HG03280 (cell line): ENCODE measurements around the gene C2orf69.
"Not testable (repeated sequence)": the region's sequence is repeated elsewhere in the genome, so short reads cannot be mapped to it uniquely, and the experiment has no call there.

Experiments used
- ATAC-seq: cut with Tn5 transposase; IDR thresholded peaks from one replicate; pipeline ENCODE4 v1.9.1; 2021; ENCODE audit warnings: mild to moderate bottlenecking, moderate library complexity; ENCODE audit not compliant: unreplicated experiment

Gene C2orf69

GRCh38 chr2:199912553-199913114 is 1.5 kb downstream of the C2orf69 start:
- not testable (repeated sequence) for ATAC-seq

- no peak for ATAC-seq
Measured at GRCh38 chr2:199914372-199914958, 3.4 kb downstream of the C2orf69 start.

- ATAC-seq: no peak
Measured at GRCh38 chr2:199916980-199917379, 5.9 kb downstream of the C2orf69 start.

- ATAC-seq: no peak
Measured at GRCh38 chr2:199922856-199923255, 11.8 kb downstream of the C2orf69 start.

- no peak for ATAC-seq
Measured at GRCh38 chr2:199923924-199924323, 12.8 kb downstream of the C2orf69 start.

- no peak for ATAC-seq
Measured at GRCh38 chr2:199926806-199927205, 15.7 kb downstream of the C2orf69 start.

- no peak for ATAC-seq
Measured at GRCh38 chr2:199928226-199928625, 17.1 kb downstream of the C2orf69 start.

- no peak for ATAC-seq
Measured at GRCh38 chr2:199928626-199929025, 17.5 kb downstream of the C2orf69 start.

- no peak for ATAC-seq
Measured at GRCh38 chr2:199929262-199929661, 18.2 kb downstream of the C2orf69 start.

- no peak for ATAC-seq
Measured at GRCh38 chr2:199932312-199932855, 21.3 kb downstream of the C2orf69 start.

- ATAC-seq: no peak
Measured at GRCh38 chr2:199933466-199933865, 22.4 kb downstream of the C2orf69 start.

GRCh38 chr2:199936554-199936953 is 25.5 kb downstream of the C2orf69 start:
- ATAC-seq: no peak

- no peak for ATAC-seq
Measured at GRCh38 chr2:199940373-199940772, 29.3 kb downstream of the C2orf69 start.

GRCh38 chr2:199943373-199943772 is 32.3 kb downstream of the C2orf69 start:
- no peak for ATAC-seq

GRCh38 chr2:199946196-199946595 is 35.1 kb downstream of the C2orf69 start:
- no peak for ATAC-seq

- no peak for ATAC-seq
Measured at GRCh38 chr2:199946836-199947235, 35.7 kb downstream of the C2orf69 start.

- ATAC-seq: no peak
Measured at GRCh38 chr2:199950396-199950795, 39.3 kb downstream of the C2orf69 start.

GRCh38 chr2:199951023-199951422 is 39.9 kb downstream of the C2orf69 start:
- no peak for ATAC-seq

- peak; percentile 36 for ATAC-seq
Measured at GRCh38 chr2:199955007-199955338, 43.9 kb downstream of the C2orf69 start.

GRCh38 chr2:199955339-199956061 is 44.4 kb downstream of the C2orf69 start, which contains the start of the genes MAIP1 and TYW5:
MAIP1 (plus strand) TSS chr2:199955582; CDS start chr2:199955799, 217 bp downstream.
TYW5 (minus strand) TSS chr2:199955491; CDS start chr2:199955470, 21 bp downstream.
- ATAC-seq: peak; percentile 87

- peak; percentile 2 for ATAC-seq
Measured at GRCh38 chr2:199956062-199956380, 44.9 kb downstream of the C2orf69 start.

- no peak for ATAC-seq
Measured at GRCh38 chr2:199958014-199958413, 46.9 kb downstream of the C2orf69 start.
